Stimulated activated CD8-positive, alpha-beta memory T cell treated with anti-CD3 and anti-CD28 coated beads, Interleukin-4, amount 100 ng/mL, for 48 hours (primary cell): Measurements from ENCODE around the gene HOXC11.

ENCODE experiments used
- DNase-seq: peaks from one replicate; pipeline ENCODE4 v3.0.0-alpha.2; 2020

HOXC11 gene

GRCh38 chr12:53944209-53944608 is 28.7 kb upstream of the HOXC11 start:
- no peak for DNase-seq

- DNase-seq = no peak
Measured at GRCh38 chr12:53944907-53945847, 27.7 kb upstream of the HOXC11 start.

DNA sequence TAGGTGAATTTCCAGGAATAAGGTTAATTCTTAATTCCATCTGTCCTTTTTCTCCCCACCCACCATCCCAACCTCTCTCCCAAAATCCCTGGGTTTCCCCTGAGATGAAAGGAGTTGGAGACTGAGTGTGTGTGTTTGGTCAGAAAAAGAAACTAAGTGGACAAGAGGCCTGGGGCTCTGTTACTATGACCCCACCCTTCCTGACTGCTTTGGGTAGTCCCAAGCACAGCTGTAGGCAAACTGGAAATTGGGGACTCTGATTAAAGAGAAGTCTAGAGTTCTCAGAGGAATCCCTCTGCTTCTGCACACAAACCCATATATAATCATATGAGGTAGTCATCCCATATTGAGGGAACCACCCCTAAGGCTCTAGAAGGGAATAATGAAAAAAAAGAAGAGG is 25.2 kb upstream of the HOXC11 start:
- no peak for DNase-seq

DNA sequence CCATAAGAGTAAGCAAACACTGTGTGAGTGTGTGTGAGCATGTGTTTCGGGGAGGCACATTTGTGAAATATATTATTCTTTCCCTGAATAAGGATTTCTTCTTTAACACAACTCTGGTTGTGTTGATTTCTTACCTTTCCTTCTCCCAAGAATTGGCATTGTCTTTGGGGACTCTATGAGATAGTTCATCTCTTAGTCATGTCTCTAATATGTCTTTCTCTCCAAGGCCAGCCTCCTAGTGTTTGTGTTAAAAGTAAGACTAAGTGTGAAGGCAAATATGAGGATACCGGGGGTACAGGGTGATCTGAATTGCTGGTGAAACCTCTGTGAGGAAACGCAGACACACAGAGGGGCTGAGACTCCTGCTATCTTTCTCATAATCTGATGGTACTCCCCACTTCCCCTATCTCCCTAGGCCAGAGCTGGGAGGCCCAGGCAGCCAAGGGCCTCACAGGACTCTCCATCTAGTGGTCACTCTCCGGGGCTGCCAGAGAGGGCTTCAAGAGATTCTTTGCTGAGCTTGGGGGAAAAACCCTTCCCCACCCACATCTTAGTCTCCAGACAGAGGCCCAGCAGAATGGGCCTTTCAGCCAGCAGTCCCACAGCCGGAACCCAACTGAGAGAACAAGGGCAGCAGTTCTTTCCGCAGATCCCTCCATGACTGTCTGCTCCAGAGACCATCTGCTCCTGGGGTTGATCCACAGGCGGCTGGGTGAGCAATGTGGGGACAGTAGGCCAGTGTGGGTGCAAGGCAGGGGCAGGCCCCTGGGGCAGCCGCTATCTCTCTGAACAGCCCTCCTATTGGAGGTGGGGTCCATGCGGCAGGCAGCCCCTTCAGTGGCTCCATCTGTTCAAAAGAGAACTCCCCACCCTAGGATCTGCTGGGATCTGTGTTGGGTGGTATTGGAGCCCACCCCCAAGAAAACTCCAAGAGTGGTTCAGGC is 24.0 kb upstream of the HOXC11 start:
- no peak for DNase-seq

- DNase-seq = no peak
Measured at GRCh38 chr12:53949631-53950436, 23.1 kb upstream of the HOXC11 start.

- DNase-seq = no peak
Measured at GRCh38 chr12:53950437-53950773, 22.5 kb upstream of the HOXC11 start.

DNA sequence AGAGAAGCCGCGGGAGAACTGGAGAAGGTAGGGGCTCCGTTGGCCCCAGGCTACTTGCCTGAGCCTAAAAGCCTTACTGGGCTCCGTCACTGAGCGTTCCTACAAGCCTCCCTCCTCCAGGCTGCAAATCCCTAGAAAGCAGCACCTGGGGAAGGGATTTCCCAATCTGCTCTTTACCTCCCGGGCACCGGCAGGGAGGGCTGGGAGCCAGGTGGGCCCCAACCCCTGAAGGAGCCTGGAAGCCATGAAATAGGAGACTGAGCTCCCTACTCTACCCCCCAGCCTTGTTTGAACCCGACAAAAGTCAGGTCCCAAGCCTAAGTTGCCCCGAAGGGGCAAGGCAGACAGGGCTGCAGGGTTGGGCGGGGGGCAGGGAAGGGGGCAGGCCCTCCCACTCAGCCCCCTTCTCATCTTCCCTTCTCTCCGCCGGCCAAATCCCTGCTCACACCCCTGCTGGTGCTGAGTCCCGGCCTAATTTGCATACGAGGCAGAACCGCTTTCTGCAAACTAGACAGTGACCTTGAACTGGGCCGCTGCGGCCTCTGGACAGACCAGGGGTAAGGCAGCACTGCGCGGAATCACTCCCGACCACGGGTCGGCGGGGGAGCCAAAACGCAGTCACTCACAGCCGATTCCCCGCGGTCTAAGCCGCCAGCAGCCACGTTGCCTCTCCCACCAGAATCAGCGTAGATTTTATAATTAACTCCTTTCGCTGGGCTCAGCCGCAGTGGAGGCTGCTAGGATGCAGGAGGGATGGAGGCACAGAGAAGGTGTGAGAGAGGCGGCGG is 21.9 kb upstream of the HOXC11 start:
- DNase-seq = no peak

- DNase-seq = no peak
Measured at GRCh38 chr12:53951577-53952334, 21.2 kb upstream of the HOXC11 start.

- no peak for DNase-seq
Measured at GRCh38 chr12:53952335-53952694, 20.6 kb upstream of the HOXC11 start.

GRCh38 chr12:53952871-53953734 is 19.8 kb upstream of the HOXC11 start:
- DNase-seq = no peak

- DNase-seq = no peak
Measured at GRCh38 chr12:53953831-53954693, 18.9 kb upstream of the HOXC11 start.

- DNase-seq = no peak
Measured at GRCh38 chr12:53954694-53955035, 18.3 kb upstream of the HOXC11 start, which contains the start of gene HOXC12. HOXC12 (plus strand) TSS chr12:53954903; CDS start chr12:53954930, 27 bp downstream.

DNA sequence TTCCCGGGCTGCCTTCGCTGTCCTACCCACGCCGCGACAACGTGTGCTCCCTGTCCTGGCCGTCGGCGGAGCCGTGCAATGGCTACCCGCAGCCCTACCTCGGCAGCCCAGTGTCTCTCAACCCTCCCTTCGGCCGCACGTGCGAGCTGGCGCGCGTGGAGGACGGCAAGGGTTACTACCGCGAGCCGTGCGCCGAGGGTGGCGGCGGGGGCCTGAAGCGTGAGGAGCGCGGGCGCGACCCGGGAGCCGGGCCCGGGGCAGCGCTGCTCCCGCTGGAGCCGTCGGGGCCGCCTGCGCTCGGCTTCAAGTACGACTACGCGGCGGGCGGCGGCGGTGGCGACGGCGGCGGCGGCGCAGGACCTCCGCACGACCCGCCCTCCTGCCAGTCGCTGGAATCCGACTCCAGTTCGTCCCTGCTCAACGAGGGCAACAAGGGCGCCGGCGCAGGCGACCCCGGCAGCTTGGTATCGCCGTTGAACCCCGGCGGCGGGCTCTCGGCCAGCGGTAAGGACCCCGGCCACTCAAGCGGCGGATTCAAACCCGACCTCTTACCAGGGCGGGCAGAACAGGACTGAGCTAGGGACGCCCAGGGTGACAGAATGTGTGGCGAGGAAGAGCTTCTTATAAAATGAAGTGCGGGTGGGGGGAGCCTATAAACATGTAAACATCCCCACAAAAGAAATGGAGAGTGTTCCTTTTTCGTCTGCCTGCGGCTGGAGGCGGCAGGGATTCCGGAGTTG is 17.7 kb upstream of the HOXC11 start:
- DNase-seq = no peak

- DNase-seq = no peak
Measured at GRCh38 chr12:53955776-53956250, 17.1 kb upstream of the HOXC11 start.

DNA sequence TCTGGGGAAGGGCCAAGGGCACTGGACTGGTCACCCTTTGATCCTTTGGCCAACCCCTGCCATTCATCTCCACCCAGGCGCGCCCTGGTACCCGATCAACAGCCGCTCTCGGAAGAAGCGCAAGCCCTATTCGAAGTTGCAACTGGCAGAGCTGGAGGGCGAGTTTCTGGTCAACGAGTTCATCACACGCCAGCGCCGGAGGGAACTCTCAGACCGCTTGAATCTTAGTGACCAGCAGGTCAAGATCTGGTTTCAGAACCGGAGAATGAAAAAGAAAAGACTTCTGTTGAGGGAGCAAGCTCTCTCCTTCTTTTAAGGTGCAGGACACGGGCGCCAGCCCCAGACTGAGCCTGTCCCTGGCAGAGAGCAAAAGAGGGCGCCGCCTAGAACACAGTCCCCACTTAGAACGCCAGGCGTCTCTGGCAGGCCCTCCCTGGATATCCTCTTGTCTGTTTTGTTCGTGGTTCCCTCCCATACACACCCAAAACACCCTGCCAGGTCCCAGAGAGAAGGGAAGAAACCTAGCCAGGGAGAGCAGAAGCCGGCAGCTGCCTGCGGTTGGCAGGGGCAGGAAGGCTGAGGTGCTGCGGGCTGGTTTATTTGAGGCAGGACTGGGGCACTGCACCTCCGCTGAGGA is 16.6 kb upstream of the HOXC11 start:
- DNase-seq = no peak

GRCh38 chr12:53956914-53957536 is 15.9 kb upstream of the HOXC11 start:
- no peak for DNase-seq

DNA sequence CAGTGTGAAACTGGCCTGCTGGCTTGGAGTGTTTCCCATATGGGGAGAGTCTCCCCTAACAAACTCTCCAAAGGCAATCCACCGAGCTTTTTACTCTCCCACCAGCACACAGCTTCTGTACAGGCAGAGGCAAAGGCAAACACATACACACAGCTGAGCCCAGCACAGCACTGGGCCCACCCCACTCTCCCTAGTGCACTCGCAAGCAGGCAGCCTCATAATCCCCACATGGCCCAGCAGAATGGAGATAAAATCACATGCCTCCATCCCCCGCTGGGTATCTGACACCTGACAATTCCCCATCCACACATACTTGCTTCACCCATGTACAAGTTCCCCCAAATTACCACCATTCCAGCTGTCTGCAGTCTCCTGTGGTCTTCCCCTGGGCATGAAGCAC is 14.8 kb upstream of the HOXC11 start:
- DNase-seq = no peak
